PFSK-1 (cell line): ENCODE results near the gene SORL1-AS1.

Experiments used
- POLR2AphosphoS5 ChIP-seq: IDR thresholded peaks from 2 replicates; pipeline ENCODE4 v1.6.1; 2012; ENCODE audit warnings: low read depth, mild to moderate bottlenecking, control low read depth, low read length, moderate library complexity
- REST ChIP-seq, 2 experiments: IDR thresholded peaks; 2 replicates each; pipeline versions ENCODE4 v1.6.1 to v1.8.0; 2011 to 2012; ENCODE audit warnings: low read depth in 2 of 2, low read length in 2 of 2, control low read depth in 1 of 2, inconsistent platforms in 1 of 2, mild to moderate bottlenecking in 1 of 2, moderate library complexity in 1 of 2; ENCODE audit not compliant: insufficient read depth in 1 of 2

- TF ChIP-seq REST (IDR thresholded peaks at IDR 0.05; ENCODE audit: insufficient read depth in 1 of 2, low read depth in 2 of 2, low read length in 2 of 2) (no peak), POLR2AphosphoS5 (no peak)
Observed at GRCh38 chr11:121414141-121414913, 38.4 kb downstream of the SORL1-AS1 start.
